Vagina (tissue), 2 donors: ENCODE measurements around the gene CCDC7.

ENCODE experiments used
- CTCF ChIP-seq, 3 experiments: fragments of 450-650 bp in 2 of 3; fragments of 200-600 bp in 1 of 3; sonication (generic) in 1 of 3; IDR thresholded peaks; one replicate each; pipeline ENCODE4 v1.5.1; 2017 to 2019; ENCODE audit warnings: antibody characterized with exemption in 3 of 3, mild to moderate bottlenecking in 2 of 3, moderate library complexity in 2 of 3
- POLR2A ChIP-seq, 2 donors: fragments of 450-650 bp; IDR thresholded peaks; one replicate each; pipeline ENCODE4 v1.6.1; 2017; ENCODE audit warnings: antibody characterized with exemption in 2 of 2, mild to moderate bottlenecking in 2 of 2, moderate library complexity in 2 of 2
- POLR2AphosphoS5 ChIP-seq, 2 donors: sonication (generic); formaldehyde crosslinking; IDR thresholded peaks; one replicate each; pipeline ENCODE4 v1.9.0; 2017; ENCODE audit warnings: antibody characterized with exemption in 2 of 2, mild to moderate bottlenecking in 2 of 2, low read depth in 1 of 2; ENCODE audit not compliant: insufficient read depth in 1 of 2

GRCh38 chr10:32878646-32879045 lies 432.7 kb downstream of the CCDC7 start:
- TF ChIP-seq POLR2A (IDR thresholded peaks at IDR 0.05) = no peak
- no peak for TF ChIP-seq CTCF (IDR thresholded peaks at IDR 0.05)
- TF ChIP-seq POLR2AphosphoS5 (IDR thresholded peaks at IDR 0.05; ENCODE audit: insufficient read depth in 1 of 2, low read depth in 1 of 2) = no peak
